Heart left ventricle (tissue), 13 donors: ENCODE measurements around the gene FAM118B.

Experiments used
- CTCF ChIP-seq, 12 donors: fragments of 200-600 bp; sonication (generic) in 4 of 12; IDR thresholded peaks; one replicate each; pipeline versions ENCODE4 v1.5.0 to v1.8.0; 2018 to 2022; ENCODE audit warnings: antibody characterized with exemption in 12 of 12, mild to moderate bottlenecking in 5 of 12
- POLR2A ChIP-seq, 2 donors: fragments of 450-650 bp; IDR thresholded peaks; one replicate each; pipeline ENCODE4 v1.6.1; 2017; ENCODE audit warnings: antibody characterized with exemption in 2 of 2, mild to moderate bottlenecking in 2 of 2, moderate library complexity in 2 of 2
- donor health status: ischemic (EF 13 %, LVEDD 7.1; RV severe dilation, severe dysfunction).
- donor health status: DM: no; HTN: yes; CAD: no.
- donor health status: DM: no; HTN: no; CAD: no.
- donor health status: ischemic (EF 25% LVEDD 6.9; RV normal size, moderate dysfunction).
- donor health status: ischemic (EF 25% LVEDD 5.7; RV mildly dilated, moderate dysfunction).
- donor health status: ischemic (EF 35%, LVEDD 5.7; RV mildly dilated, moderate dysfunction).
- donor health status: nonischemic (EF 11% LVEDD 7.7; RV severe dilation, severe dysfunction).
- donor health status: DM: yes; HTN: yes; CAD: no.
- donor health status: PGD.
- donor health status: ischemic (EF 29% LVEDD 5.4; RV normal size, mild dysfunction).
- donor health status: nonischemic (EF 23%, LVEDD 6.1; RV moderate dilation, normal function).

GRCh38 chr11:126174816-126175215, 36.8 kb upstream of the FAM118B start:
- TF ChIP-seq CTCF (IDR thresholded peaks at IDR 0.05) (no peak), POLR2A (IDR thresholded peaks at IDR 0.05) (no peak)
